Vagina (tissue), 2 donors: ENCODE results near the gene ZIC4. TPM values are rescaled to one million over a fixed set of nuclear protein-coding genes. Genes with fewer than 3 reads are reported as not detected.
A peak's percentile ranks its signal among the peaks of the same experiment; 100 is the strongest.

ENCODE experiments used
- DNase-seq, 2 donors: peaks; one replicate each; pipeline ENCODE4 v3.0.0-alpha.2; 2017; ENCODE audit errors: extremely low spot score in 2 of 2
- H3K27ac ChIP-seq: fragments of 200-600 bp; sonication (generic); one replicate; pipeline ENCODE4 v1.5.1; 2019
- H3K27me3 ChIP-seq: fragments of 200-600 bp; sonication (generic); one replicate; pipeline ENCODE4 v1.5.1; 2019
- H3K36me3 ChIP-seq, 2 donors: fragments of 200-600 bp; sonication (generic); one replicate each; pipeline ENCODE4 v1.5.1; 2017 to 2019
- H3K4me1 ChIP-seq: fragments of 200-600 bp; sonication (generic); one replicate; pipeline ENCODE4 v1.5.1; 2019
- H3K4me3 ChIP-seq, 2 donors: fragments of 200-600 bp; sonication (generic); 1 replicate in 1 of 2; 2 replicates in 1 of 2; pipeline ENCODE4 v1.5.1; 2016 to 2019
- H3K9me3 ChIP-seq: fragments of 200-600 bp; sonication (generic); one replicate; pipeline ENCODE4 v1.5.1; 2019
- POLR2A ChIP-seq, 2 donors: fragments of 450-650 bp; IDR thresholded peaks; one replicate each; pipeline ENCODE4 v1.6.1; 2017; ENCODE audit warnings: antibody characterized with exemption in 2 of 2, mild to moderate bottlenecking in 2 of 2, moderate library complexity in 2 of 2
- POLR2AphosphoS5 ChIP-seq, 2 donors: sonication (generic); formaldehyde crosslinking; IDR thresholded peaks; one replicate each; pipeline ENCODE4 v1.9.0; 2017; ENCODE audit warnings: antibody characterized with exemption in 2 of 2, mild to moderate bottlenecking in 2 of 2, low read depth in 1 of 2; ENCODE audit not compliant: insufficient read depth in 1 of 2
- intact Hi-C: fragments of 100-400 bp; cut with DNase I; formaldehyde crosslinking; loops from one replicate; pipeline ENCODE4 v1.15.1; 2023
- total RNA-seq: library from RNA; depleted of rRNA; stranded (reverse); fragments of >200 nt; gene quantifications from one replicate; pipeline ENCODE4 v1.2.3, GENCODE V29; 2016
- TF ChIP-seq, protein P1 (sequence below), 3 experiments: fragments of 450-650 bp in 2 of 3; fragments of 200-600 bp in 1 of 3; sonication (generic) in 1 of 3; IDR thresholded peaks; one replicate each; pipeline ENCODE4 v1.5.1; 2017 to 2019; ENCODE audit warnings: antibody characterized with exemption in 3 of 3, mild to moderate bottlenecking in 2 of 3, moderate library complexity in 2 of 3

The ZIC4 gene
- total RNA-seq, 1 donor from 2014 or later: not detected

DNA sequence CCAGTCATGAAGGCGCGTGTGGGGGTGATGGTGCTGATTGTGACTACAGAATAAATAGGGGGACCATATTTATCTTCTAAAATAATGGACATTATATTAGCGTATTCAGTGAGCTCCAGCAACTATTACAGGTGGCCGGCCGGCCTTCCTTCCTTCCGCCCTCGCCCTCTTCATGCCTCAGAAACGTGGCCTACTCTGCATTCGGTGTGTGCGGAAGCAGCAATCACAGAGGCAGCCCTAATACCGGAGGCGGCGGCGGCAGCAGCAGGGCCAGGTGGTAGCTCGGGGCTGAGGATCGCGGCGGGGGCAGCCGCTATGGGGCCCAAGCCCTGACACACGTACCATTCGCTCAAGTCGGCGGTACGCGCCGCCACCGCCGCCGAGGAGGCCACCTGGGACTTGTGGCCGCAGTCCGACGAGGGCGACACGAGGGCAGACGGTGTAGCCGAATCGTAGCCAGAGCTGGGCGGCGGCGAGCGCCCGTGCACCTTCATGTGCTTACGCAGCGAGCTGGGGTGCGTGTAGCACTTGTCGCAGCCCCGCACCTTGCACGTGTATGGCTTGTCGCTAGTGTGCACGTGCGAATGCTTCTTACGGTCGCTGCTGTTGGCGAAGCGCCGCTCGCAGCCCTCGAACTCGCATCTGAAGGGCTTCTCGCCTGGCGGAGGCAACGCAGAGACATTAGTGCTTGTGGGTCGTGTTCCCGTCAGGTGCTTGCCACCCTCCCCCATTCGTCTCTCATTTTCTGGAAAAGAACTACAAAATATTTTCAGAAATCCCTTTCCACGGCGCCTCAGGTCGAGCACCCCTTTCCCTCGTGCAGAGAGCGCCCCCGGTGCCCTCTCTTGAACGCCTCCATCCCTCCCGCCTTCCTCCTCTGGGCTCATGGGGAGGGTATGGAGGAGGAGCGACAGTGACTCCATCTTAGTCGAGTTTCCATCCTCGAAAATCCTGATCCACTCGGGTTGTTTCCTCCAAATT is 15.5 kb downstream of the ZIC4 start:
- Histone ChIP-seq H3K4me3 (no peak overlapping the region), H3K9me3 (no peaks in the 10 kb centered on the region), H3K27ac (no peak overlapping the region), H3K4me1 (peaks cover 25% of the 10 kb centered on the region), H3K36me3 (no peaks in the 10 kb centered on the region), H3K27me3 (peaks cover 37% of the 10 kb centered on the region)
- intact Hi-C loops: no loop called here
- DNase-seq: peak in 1 of 2 donors; percentile 52
- no peak for TF ChIP-seq POLR2AphosphoS5 (IDR thresholded peaks at IDR 0.05; ENCODE audit: insufficient read depth in 1 of 2, low read depth in 1 of 2)
- TF ChIP-seq, protein P1, sequence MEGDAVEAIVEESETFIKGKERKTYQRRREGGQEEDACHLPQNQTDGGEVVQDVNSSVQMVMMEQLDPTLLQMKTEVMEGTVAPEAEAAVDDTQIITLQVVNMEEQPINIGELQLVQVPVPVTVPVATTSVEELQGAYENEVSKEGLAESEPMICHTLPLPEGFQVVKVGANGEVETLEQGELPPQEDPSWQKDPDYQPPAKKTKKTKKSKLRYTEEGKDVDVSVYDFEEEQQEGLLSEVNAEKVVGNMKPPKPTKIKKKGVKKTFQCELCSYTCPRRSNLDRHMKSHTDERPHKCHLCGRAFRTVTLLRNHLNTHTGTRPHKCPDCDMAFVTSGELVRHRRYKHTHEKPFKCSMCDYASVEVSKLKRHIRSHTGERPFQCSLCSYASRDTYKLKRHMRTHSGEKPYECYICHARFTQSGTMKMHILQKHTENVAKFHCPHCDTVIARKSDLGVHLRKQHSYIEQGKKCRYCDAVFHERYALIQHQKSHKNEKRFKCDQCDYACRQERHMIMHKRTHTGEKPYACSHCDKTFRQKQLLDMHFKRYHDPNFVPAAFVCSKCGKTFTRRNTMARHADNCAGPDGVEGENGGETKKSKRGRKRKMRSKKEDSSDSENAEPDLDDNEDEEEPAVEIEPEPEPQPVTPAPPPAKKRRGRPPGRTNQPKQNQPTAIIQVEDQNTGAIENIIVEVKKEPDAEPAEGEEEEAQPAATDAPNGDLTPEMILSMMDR (IDR thresholded peaks at IDR 0.05): no peak
- TF ChIP-seq POLR2A (IDR thresholded peaks at IDR 0.05): no peak

DNA sequence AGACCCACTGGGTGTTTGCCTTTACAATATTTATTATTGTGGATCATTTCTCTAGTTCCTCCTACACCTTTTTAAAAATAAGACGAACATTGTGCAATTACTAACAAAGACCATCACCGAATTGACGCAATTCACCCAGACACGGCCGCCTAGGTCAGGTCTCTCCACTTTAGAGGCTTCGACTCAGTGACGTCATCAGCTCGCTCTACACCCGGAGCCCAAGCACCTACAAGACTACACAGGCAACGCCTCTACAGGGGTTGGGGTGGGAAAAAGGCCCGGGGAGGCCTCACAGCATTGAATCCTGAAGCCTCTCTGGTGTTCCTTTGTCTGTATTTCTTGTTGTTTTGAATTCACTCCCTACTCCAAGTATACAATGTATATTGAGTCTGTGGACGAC is 16.6 kb downstream of the ZIC4 start:
- H3K27ac ChIP-seq: no peak overlapping the region
- intact Hi-C loops: no loop called here
- DNase-seq: no peak
- H3K27me3 ChIP-seq: peaks cover 39% of the 10 kb centered on the region
- no peaks in the 10 kb centered on the region for H3K36me3 ChIP-seq
- H3K4me1 ChIP-seq: peaks cover 21% of the 10 kb centered on the region
- H3K4me3 ChIP-seq: no peak overlapping the region
- H3K9me3 ChIP-seq: no peaks in the 10 kb centered on the region
- TF ChIP-seq, protein P1 (IDR thresholded peaks at IDR 0.05): no peak
- TF ChIP-seq POLR2AphosphoS5 (IDR thresholded peaks at IDR 0.05; ENCODE audit: insufficient read depth in 1 of 2, low read depth in 1 of 2): no peak
- no peak for TF ChIP-seq POLR2A (IDR thresholded peaks at IDR 0.05)

DNA sequence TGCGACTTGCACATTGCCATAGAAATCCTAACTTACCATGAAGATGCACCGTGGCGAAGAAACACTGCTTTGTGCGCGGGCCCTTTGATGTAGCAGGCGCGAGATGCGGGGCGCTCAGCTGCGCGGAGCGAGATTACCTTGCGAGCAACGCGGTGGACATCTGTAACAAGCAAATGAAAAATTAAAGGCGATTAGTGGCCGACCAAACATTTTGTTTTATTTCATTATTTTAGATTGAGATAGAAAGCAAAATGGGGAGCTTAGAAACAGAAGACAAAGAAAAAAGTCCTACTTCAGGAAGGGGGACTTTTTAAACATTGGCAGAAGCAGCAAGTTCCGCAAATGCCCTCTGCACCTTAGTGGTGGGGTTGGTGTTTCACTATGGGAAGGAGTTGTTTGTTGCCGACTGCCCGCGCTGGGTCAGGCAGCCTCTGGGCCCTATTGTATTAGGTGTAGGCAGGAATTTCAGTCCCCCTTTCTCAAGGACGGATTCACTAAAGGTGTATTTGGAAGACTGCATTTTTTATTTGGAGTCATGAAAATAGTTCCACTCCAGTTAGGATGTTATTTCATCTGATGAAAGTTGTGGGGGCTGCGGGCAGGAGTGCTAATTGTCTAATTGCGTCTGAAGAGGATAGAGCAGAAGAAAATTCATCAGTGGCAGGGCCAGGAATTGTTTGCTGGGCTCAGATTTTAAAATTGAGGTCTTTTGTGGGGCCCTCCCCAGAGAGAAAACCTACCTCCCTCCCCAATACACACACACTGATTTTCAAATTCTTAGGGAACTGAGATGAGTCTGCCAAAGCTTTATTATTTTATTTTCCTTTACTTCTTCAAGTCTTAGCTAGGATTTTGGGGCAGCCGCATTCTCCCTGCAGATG is 17.4 kb downstream of the ZIC4 start:
- H3K36me3 ChIP-seq: no peaks in the 10 kb centered on the region
- H3K4me3 ChIP-seq: no peak overlapping the region
- H3K27me3 ChIP-seq: peaks cover 40% of the 10 kb centered on the region
- no peak for DNase-seq
- intact Hi-C loops: no loop called here
- H3K9me3 ChIP-seq: no peaks in the 10 kb centered on the region
- no peak overlapping the region for H3K27ac ChIP-seq
- peaks cover 21% of the 10 kb centered on the region for H3K4me1 ChIP-seq
- TF ChIP-seq POLR2AphosphoS5 (IDR thresholded peaks at IDR 0.05; ENCODE audit: insufficient read depth in 1 of 2, low read depth in 1 of 2) (no peak), POLR2A (IDR thresholded peaks at IDR 0.05) (no peak)
- TF ChIP-seq, protein P1 (IDR thresholded peaks at IDR 0.05): no peak

DNA sequence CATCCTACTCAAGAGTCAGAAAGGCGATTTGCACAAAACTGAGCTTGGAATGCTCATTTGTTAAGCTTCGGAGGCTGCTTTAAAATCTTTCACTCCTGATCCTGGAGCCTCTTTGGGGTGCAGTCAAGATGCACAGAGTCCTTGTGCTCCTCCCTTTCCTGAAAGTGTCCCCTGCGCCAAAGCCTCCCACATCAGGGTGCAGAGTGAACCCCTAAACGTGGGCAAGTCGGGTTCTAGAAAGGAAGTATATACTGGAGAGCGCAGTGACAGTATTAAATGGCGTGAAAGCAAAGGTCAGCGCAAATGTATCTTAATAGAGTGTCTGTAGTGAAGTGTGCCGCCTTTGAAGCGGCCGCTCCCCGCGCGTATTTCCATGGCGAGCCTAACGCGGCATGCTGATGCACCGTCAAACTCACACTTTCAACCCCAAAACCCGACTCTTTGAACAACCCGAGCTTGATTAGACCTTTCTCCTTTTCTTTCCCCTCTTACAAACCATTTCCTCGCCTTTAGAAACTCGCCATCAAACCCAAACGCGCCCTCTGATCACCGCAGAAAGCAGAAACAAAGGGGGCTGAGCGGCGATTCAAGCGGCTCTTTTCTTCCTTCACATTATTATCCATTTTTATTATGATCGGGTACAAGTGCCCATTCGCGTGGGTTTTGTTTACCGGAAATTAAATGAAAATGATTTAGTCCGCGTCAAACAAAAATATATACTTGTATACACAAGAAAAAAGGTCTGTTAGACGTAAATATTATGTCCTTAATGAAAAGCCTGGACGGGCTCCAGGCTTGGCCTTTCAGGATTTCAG is 18.3 kb downstream of the ZIC4 start:
- Histone ChIP-seq H3K9me3 (no peaks in the 10 kb centered on the region), H3K4me3 (no peak overlapping the region), H3K27ac (no peak overlapping the region), H3K36me3 (no peaks in the 10 kb centered on the region), H3K27me3 (peaks cover 35% of the 10 kb centered on the region), H3K4me1 (peaks cover 13% of the 10 kb centered on the region)
- no peak for DNase-seq
- TF ChIP-seq, protein P1 (IDR thresholded peaks at IDR 0.05): no peak
- TF ChIP-seq POLR2A (IDR thresholded peaks at IDR 0.05): no peak
- TF ChIP-seq POLR2AphosphoS5 (IDR thresholded peaks at IDR 0.05; ENCODE audit: insufficient read depth in 1 of 2, low read depth in 1 of 2): no peak
- intact Hi-C loops: no loop called here
